ENCODE measurements around the gene C8B.

The C8B gene

DNA sequence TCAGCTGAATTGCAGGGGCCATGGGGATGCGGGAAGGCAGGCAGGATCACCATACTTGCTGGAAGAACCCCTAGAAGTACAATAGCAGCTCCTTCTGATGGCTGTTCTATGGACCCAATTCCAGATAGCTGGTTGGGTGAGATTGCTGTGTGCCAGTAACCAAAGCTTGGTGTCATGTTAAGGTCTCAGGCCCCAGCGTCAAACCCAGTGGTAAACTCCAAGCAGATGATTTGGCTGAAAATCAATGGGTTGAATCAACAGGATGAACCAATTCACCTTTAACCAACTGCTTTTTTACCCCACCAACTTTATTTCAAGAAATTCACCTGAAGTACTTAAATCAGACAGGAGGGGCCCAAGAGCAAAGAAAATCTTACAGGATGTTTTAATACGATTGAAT is 37.8 kb downstream of the C8B start:
- DNase-seq = no peak

DNA sequence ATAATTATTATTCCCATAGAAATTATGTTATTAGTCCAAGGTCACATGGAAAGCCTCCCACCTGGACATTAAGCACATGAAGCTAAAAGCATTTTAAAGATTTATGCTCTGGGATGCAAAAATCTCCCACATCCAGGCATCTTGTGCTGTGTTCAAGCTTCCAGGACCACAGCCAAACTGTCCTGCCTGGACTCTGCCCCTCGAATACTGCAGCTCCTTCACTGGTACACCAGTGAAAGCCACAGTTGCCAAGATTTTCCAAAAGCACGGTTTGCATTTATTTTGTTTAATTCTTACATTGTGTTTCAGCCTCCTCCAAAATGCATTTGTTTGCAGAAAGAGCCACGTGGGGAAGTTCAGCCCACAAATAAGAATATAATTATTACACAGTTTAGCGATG is 38.6 kb downstream of the C8B start:
- DNase-seq = no peak

DNA sequence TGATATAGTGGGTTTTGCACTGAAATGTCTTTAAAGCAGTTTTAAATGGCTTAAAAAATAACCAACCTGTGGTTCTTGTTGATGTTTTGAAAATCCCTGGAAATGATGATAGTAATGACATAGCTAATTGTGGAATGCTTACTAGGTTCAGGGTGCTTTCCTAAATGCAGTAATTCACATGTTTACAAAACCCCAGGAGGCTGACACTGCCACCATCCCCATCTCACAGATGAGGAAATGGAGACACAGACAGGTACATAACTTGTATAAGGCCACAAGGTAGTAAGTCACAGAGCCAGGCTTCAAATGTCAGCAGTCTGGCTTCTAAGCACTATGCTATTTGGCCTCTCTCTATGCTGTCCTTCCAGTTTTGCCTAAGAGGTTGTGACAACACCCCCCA is 40.6 kb downstream of the C8B start:
- no peak for DNase-seq

DNA sequence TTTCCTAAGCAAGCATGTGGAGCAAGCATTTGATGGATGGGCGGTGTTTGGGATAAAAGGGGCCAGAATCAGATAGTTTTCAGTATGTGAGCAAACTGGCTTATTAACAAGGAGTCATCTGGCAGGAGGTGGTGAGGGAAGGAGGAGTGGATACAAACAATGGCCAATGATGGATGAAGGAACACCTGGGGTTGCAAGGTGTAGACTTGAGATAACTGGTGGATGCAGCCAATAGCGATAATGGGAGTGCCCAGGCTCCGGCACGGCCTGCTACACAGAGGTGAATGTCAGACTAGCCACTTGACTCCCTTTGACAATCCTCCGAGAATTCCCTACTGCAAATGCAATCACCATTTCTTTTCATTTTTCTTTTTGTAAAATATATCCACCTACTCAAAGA is 41.7 kb downstream of the C8B start:
- no peak for DNase-seq

DNA sequence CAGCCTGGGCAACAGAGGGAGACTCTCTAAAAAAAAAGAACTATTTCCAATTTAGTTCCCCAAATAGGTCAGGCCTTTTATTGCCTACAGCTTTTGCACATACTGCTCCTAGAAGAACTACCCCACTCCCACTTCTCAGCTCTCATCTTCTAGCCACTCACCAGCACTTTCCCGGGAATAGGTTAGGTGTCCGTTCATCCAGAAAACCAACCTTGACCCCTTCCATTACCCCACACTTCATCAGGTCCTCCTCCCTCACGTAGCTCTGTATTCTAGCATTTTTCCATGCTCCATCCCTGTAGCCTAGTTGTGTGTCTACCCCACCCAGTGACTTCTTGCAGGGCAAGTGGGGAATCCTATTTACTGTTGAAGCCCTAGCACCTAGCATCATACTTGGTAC is 42.6 kb downstream of the C8B start:
- DNase-seq = no peak

- DNase-seq = no peak
Observed at GRCh38 chr1:56922507-56922906, 43.3 kb downstream of the C8B start.

- no peak for DNase-seq
Observed at GRCh38 chr1:56922070-56922469, 43.7 kb downstream of the C8B start.

GRCh38 chr1:56921479-56921878 is 44.3 kb downstream of the C8B start:
- DNase-seq = no peak

- DNase-seq = no peak
Observed at GRCh38 chr1:56920591-56921001, 45.2 kb downstream of the C8B start.

DNA sequence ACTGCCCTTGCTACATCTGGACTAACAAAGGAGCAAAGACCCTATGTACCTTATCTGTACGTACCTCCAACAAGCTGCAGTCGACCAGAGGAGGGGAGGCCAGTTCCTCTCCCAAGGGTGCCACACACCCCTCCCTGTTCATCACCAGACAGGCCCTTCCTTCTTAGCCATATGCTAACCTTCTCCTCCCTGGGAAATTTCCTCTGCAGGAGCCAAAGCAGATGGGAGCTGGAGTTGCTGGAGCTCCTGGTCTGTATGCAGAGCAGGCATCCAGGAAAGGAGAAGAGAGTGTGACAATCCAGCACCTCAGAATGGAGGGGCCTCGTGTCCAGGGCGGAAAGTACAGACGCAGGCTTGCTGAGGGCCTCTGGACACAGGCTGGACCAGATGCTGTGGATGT is 48.5 kb downstream of the C8B start:
- DNase-seq = no peak

- no peak for DNase-seq
Observed at GRCh38 chr1:56916630-56917029, 49.2 kb downstream of the C8B start.

- DNase-seq = no peak
Observed at GRCh38 chr1:56915960-56916359, 49.9 kb downstream of the C8B start.

DNA sequence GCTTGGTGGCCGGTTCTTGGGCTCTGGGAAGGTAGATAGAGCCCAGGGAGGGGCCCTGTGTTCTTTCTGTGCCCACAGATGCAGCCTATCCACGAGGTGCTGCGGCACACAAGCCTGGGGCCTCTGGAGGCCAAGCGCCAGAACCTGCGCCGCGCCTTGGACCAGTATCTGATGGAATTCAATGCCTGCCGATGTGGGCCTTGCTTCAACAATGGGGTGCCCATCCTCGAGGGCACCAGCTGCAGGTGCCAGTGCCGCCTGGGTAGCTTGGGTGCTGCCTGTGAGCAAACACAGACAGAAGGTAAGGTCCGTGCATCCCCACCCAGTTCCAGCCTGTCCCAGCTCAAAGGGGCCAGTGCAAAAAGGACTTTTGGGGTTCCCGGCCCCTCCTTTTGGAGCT is 53.5 kb downstream of the C8B start:
- no peak for DNase-seq

DNA sequence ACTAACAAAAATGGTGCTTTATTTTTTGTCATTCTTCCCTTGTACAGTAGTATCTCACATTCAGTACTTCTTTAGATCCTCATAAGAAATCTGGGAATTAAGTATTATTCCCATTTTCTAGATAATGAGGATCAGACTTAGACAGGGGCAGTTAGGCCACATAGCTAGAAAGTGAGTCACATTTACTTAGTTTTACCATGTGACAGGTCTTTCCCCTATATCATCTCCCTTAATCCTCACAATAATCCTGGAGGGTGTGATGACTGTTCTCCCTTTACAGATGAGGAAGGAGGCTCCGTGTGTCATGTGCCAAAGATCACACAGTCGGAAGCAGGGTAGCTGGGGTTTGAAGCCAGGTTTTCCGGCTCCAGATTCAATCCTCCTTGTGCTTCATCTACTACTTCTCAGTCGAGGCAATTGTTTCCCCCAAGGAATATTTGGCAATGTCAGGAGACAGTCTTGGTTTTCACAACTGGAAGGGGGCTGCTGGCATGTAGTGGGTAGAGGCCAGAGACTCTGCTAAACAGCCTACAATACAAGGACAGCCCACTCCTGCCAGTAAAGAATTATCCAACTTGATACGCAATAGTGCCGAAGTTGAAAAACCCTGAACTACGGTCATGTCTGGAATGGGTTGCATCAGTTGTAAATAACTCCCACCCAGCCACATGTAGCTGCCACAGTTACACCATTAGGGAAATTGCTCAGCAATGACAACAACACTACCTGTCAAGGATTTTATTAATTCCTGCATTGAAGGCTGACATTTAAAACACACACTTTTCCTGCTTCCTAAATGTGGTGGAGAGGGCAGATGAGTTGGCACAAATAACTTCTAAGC is 54.5 kb downstream of the C8B start:
- no peak for DNase-seq

- DNase-seq = no peak
Observed at GRCh38 chr1:56910441-56910985, 55.3 kb downstream of the C8B start.

GRCh38 chr1:56908619-56909221 is 57.1 kb downstream of the C8B start:
- no peak for DNase-seq

DNA sequence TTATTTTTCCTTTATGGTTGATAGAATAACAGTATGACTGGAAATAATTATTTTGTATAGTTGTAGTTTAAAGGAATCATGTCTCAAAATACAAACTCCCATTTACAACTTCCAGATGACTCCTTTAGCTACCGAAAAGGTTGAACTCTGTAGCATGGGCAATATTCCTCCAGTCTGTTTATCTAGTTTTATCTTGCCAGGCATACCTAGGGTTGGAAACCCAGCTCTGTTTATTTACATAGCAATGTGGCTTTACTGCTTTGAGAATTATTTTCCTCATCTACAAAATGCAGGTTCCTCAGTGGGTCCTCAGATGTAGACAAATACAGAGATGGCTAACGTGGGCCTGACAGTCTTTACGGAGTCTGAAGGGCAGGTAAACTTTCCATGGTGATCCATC is 60.1 kb downstream of the C8B start:
- no peak for DNase-seq

GRCh38 chr1:56904663-56905397 is 61.0 kb downstream of the C8B start:
- no peak for DNase-seq

- DNase-seq = no peak
Observed at GRCh38 chr1:56903778-56904177, 62.0 kb downstream of the C8B start.

DNA sequence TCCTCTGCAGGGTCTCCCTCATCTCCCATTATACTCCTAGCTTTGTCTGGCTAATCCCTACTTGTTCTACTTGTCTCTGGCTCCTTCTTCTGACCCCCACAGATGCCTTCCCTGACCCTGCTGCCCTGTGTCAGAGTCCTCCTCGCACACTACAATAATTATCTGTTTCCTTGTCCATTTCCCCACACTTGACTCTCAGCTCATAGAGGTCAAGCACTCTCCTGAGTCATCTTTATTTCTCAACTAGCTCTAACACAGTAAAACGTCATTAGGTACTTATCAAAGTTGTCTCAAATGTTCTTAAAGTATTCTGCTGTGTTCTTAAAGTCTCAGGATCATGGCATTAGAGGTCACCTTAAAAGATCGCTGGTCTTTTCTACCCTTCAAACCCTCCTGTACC is 64.1 kb downstream of the C8B start:
- DNase-seq = no peak

- no peak for DNase-seq
Observed at GRCh38 chr1:56898879-56899278, 66.9 kb downstream of the C8B start.

GRCh38 chr1:56898005-56898373 is 67.8 kb downstream of the C8B start:
- no peak for DNase-seq

- DNase-seq = no peak
Observed at GRCh38 chr1:56897150-56898004, 68.4 kb downstream of the C8B start.
